Type B pancreatic cell (in vitro differentiated cells): ENCODE results near the gene SPOPL. TPM values are rescaled to one million over a fixed set of nuclear protein-coding genes. Genes with fewer than 3 reads are reported as not detected.

Source experiments
- DNase-seq: peaks from one replicate; pipeline ENCODE4 v3.0.0; 2021; ENCODE audit warnings: mixed read lengths; ENCODE audit not compliant: unreplicated experiment; ENCODE audit errors: extremely low spot score
- H3K27ac Mint-ChIP-seq: 2 replicates; pipeline ENCODE4 v1.8.0; 2021; ENCODE audit warnings: mild to moderate bottlenecking, mixed read lengths
- H3K27me3 Mint-ChIP-seq: 2 replicates; pipeline ENCODE4 v1.8.0; 2021; ENCODE audit warnings: mixed read lengths
- H3K36me3 Mint-ChIP-seq: 2 replicates; pipeline ENCODE4 v1.8.0; 2021; ENCODE audit warnings: mixed read lengths
- H3K4me1 Mint-ChIP-seq: one replicate; pipeline ENCODE4 v1.8.0; 2021; ENCODE audit warnings: mixed read lengths; ENCODE audit not compliant: unreplicated experiment
- H3K4me3 Mint-ChIP-seq: 2 replicates; pipeline ENCODE4 v1.8.0; 2021; ENCODE audit warnings: mild to moderate bottlenecking, mixed read lengths
- H3K9me3 Mint-ChIP-seq: 2 replicates; pipeline ENCODE4 v1.8.0; 2021; ENCODE audit warnings: mixed read lengths
- CTCF ChIP-seq: fragments of 200-600 bp; sonication (generic); conservative IDR thresholded peaks from 2 replicates; pipeline ENCODE4 v1.5.0; 2021; ENCODE audit warnings: antibody characterized with exemption, mild to moderate bottlenecking
- total RNA-seq: library from RNA; stranded (reverse); gene quantifications from 2 replicates; pipeline ENCODE4 v1.2.1, GENCODE V29; 2021; ENCODE audit warnings: low replicate concordance

The SPOPL gene
- total RNA-seq, 1 donor from 2014 or later, result 24.7 TPM

GRCh38 chr2:138607746-138608145 is 106.2 kb downstream of the SPOPL start:
- H3K4me3 Mint-ChIP-seq, result no peak overlapping the region
- no peak for TF ChIP-seq CTCF
- peaks cover 4% of the 10 kb centered on the region for H3K4me1 Mint-ChIP-seq
- H3K27me3 Mint-ChIP-seq, result no peaks in the 10 kb centered on the region
- no peaks in the 10 kb centered on the region for H3K36me3 Mint-ChIP-seq
- H3K9me3 Mint-ChIP-seq, result peaks cover 7% of the 10 kb centered on the region
- H3K27ac Mint-ChIP-seq, result no peak overlapping the region
- DNase-seq, result no peak

GRCh38 chr2:138609446-138609845 is 107.9 kb downstream of the SPOPL start:
- peaks cover 7% of the 10 kb centered on the region for H3K9me3 Mint-ChIP-seq
- H3K27me3 Mint-ChIP-seq, result no peaks in the 10 kb centered on the region
- no peaks in the 10 kb centered on the region for H3K36me3 Mint-ChIP-seq
- no peak overlapping the region for H3K4me3 Mint-ChIP-seq
- peaks cover 4% of the 10 kb centered on the region for H3K4me1 Mint-ChIP-seq
- no peak for TF ChIP-seq CTCF
- peak overlapping the region; percentile 63 for H3K27ac Mint-ChIP-seq
- no peak for DNase-seq

- peaks cover 4% of the 10 kb centered on the region for H3K4me1 Mint-ChIP-seq
- no peaks in the 10 kb centered on the region for H3K36me3 Mint-ChIP-seq
- peaks cover 7% of the 10 kb centered on the region for H3K9me3 Mint-ChIP-seq
- no peak overlapping the region for H3K4me3 Mint-ChIP-seq
- no peak for TF ChIP-seq CTCF
- H3K27me3 Mint-ChIP-seq, result no peaks in the 10 kb centered on the region
- no peak for DNase-seq
- peak overlapping the region; percentile 70 for H3K27ac Mint-ChIP-seq
Observed at GRCh38 chr2:138610201-138610953, 108.8 kb downstream of the SPOPL start.

- Mint-ChIP-seq H3K4me1 (peaks cover 4% of the 10 kb centered on the region), H3K9me3 (peaks cover 6% of the 10 kb centered on the region), H3K4me3 (no peak overlapping the region), H3K36me3 (no peaks in the 10 kb centered on the region), H3K27me3 (no peaks in the 10 kb centered on the region), H3K27ac (no peak overlapping the region)
- no peak for DNase-seq
- TF ChIP-seq CTCF, result no peak
Observed at GRCh38 chr2:138615257-138615656, 113.7 kb downstream of the SPOPL start.

- Mint-ChIP-seq H3K27ac (no peak overlapping the region), H3K4me1 (peaks cover 8% of the 10 kb centered on the region), H3K9me3 (peaks cover 8% of the 10 kb centered on the region), H3K27me3 (no peaks in the 10 kb centered on the region), H3K4me3 (no peak overlapping the region), H3K36me3 (no peaks in the 10 kb centered on the region)
- DNase-seq, result no peak
- no peak for TF ChIP-seq CTCF
Observed at GRCh38 chr2:138617026-138617425, 115.5 kb downstream of the SPOPL start.
